NCI-H1105 (cell line): ENCODE measurements around the gene B3GLCT.
A peak's percentile ranks its signal among the peaks of the same experiment; 100 is the strongest.
"Not testable (repeated sequence)": the region's sequence is repeated elsewhere in the genome, so short reads cannot be mapped to it uniquely, and the experiment has no call there.

ENCODE experiments used
- DNase-seq: peaks from one replicate; lab custom pipeline; 2025; lab: John Stamatoyannopoulos, UW

B3GLCT gene

DNA sequence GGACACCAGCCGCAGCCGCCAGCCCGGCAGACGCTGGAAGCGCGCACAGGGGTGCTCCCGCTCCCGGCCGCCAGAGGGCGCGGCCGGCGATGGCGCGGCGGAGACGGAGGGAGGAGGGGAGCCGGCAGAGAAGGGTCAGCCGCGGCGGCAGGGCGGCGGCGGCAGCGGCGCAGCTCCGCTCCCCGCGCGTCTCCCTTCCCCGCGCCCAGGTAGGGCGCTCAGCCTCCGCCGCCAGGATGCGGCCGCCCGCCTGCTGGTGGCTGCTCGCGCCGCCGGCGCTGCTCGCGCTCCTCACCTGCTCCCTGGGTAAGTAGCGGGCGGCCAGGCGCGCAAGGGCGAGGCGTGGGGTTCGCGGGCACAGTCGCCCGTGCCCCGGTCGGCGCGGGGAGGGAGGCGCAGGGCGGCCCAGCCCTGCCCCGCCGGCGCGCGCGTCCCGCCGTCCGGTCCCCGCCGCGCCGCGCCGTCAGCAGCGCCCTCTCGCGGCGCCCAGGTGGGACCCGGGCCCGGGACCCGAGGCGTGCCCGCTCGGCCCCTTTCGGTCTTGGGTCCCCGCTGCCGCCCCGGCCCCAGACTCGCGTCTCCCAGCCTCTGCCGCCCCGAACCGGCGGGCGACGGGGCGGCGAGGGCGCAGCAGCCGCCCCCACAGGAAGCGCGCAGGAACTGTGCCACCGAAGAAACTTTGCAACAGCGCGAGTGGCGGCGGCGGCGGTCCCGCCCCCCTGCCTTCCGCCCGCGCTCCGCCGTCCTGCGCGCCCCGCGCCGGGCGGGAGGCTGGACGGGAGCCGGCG lies at the start of gene B3GLCT:
Gene B3GLCT, plus strand, starts transcription at position 127 of the 788 bp plus-strand sequence. Its CDS starts 110 bp downstream, at position 237.
- DNase-seq = peak; percentile 56

DNA sequence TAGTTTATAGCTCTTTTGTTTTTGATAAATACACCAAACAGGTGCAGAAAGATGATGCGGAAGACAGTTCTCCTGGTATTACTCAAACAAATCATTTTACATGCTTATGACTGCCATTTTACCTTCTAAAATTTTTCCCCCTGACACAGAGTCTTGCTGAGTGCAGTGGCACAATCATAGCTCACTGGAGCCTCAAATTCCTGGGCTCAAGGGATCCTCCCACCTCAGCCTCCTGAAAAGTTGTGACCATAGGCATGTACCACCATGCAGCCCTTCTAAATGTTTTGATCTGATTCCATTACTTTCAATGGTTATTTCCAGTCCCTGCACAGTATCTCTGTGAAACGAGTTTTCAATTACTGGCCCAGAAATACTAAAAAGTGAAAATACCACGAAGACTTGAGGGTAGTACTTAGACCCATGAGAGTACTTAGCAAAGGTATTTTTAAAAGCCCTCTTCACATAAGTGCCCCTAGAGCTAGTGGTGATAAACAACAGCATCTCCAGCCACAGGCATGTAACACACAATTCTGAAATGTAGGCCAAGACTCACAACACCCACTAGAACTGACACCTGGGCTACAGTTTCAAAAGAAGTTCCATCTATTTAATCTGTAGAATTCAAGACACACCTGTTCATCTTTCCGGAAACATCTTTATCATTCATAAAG lies 49.3 kb upstream of the B3GLCT start:
- no peak for DNase-seq

DNA sequence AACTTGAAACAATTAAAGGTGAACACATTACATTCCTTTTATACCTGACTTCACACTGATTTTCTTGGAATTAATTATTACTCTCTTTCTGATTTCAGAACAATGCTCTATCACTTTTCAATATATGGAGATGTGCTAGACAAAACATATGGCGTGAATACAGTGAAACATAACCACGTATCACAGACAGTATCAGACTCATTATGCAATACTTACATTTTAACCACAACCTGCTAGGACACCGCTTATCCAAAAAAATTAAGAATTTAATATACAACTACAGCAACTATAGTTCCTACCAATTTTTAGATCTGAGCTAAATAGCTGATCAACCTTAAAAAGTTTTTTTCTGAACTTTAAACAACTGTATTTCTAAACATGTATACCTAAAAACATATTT lies 47.9 kb upstream of the B3GLCT start:
- no peak for DNase-seq

DNA sequence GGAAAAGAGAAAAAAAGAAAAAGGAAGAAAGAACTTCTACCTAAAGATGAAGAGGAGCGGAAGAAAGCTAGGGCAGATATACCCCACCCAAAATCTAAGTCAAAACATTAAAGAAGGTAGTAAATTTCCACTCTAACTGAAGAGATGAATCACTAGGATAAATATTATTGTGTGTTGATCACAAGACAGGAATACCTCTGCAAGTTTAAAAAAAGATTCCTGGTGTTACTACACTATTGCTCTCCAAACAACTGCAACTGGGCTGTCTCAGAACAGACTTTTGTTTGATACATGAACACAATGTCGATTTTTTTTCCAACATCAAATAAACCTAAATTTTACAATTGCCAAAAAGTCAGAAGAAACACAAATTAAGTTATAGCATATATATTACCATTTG lies 44.8 kb upstream of the B3GLCT start:
- DNase-seq = no peak

DNA sequence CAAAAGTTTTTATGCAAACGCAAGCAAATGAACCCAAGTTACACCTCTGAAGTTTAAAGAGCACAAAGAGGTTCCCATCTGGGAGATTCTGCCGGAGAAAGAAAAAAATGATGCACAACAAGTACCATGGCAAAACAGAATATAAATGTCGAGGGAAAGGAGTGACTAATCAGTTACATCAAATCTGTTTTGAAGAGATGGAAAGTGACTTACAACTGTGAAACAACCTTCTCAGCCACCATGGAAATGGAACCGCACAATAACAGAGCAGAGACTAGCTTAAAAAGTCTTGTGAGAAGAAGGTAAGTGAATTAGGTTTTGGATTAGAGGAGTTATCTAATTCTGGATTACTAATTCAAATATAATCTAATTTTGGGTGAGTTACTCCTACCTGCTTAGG lies 40.5 kb upstream of the B3GLCT start:
- DNase-seq = no peak

DNA sequence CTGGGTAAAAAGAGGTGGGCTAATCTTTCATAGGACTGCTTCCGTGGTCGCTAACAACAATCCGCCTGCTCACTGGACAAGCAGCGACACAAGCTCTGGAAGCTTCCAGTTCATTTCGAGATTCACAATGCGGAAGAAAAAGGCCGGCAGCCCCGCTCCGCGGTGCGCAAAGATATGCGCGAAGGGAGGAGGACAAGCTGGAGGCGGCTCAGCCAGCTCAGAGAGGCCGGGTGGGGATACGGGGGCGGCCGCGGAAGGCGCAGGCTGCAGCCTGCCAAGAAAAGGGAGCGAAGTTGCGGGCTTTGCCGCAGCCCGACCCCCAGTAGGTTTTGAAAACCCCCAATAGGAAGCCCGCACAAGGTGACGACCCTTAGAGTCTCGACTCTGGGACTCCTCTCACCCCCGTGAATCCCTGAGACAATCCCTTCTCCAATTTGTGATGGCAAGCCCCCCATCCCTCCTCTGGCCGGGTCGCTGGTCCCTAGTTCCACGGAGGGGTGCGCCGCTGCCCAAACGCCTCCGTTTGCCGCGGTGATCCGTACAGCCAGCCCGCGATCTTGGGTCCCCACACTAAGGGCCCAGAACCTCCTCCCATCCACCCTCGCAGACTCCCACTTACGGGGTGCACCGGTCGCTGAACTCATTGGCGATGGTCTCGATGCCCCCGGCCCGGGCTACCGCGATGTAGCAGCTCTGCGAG lies 38.8 kb upstream of the B3GLCT start:
- no peak for DNase-seq

DNA sequence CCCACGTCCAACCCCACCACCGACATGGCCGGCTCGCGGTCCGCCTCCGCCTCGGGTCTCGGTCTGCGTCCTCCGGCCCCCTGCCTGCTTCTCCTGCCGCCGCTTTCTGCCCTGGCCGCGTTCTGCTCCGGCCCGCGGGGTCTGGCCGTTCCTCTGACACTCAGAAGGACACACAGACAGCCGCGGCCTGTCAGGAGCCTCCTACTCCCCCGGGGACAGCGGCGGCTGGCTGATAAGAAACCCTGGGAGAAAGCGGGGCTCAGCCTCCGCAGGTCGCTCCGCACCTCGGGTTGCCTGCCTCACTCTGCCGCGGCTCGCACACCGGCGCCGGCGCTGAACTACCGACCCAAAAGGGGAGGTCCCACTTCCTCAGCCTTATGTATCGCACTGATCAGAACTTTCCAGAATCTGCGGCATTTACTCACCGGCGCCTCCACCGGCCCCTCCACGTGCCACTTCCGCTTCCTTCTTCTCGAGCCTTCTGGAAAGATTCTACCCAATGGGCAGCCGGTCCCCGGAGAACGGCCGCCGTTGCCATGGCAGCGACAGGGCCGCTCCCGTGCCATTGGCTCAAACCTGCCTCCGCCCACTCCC lies 38.1 kb upstream of the B3GLCT start, which contains the start of gene HSPH1:
Gene HSPH1, minus strand, starts transcription at position 348 of the 594 bp plus-strand sequence. Its CDS starts 322 bp downstream, at position 26.
- peak; percentile 92 for DNase-seq

DNA sequence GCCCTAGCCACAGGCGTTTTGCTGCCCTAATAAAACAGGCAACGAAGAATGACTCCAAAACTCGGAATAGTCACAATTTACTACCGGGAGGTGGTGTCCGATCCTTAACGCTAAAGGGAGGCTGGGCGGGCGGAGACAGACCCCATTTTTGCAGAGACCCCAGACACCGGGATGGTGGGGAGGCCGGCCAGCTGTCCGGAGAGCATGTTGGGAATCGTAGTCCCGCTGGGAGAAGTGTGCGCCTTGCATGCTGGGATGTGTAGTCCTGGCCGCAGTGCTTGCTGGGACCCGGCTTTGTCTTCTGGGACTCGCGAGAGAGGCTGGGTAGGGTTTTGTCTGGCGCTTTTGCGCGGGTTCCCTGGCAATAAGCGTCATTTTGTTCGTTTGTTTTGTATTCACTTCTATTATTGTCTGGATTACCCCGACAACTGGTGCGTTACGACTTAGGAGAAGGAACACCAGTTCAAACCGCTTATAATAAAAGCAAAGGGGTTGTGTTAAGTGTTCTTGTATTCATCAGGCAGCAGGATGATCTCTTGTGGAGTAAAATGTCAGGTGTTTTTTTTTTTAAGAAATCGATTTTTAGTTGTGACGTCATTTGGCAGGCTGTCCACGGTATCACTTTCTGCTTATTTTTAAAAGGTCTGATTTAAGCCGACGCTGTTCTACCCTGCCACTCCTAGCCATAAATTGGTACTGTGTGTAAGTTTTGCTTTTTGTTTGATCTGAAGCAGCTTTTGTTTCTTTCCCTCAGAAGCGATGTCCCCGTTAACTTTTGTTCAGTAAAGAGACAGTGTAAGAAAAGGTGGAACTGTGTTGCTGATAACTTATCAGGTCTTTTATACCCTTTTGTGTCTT lies 37.4 kb upstream of the B3GLCT start:
- peak; percentile 87 for DNase-seq

DNA sequence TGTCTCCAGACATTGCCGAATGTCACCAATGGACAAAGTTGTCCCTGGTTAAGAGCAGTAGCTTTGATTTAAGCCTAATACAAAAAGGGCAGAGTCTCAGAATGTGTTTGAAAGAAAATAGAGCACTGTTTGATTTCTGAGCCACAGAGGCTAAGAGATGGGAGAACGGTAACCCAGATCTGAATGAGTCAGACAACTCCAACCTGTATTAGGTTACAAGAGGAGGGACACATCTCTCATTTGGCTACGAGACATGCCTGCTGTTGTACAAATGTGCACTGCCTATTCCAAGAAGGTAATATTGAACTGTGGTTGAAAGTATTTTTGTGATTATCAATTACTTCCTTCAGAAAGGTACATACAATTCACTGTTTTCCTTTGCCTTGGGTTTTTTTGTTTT lies 33.2 kb upstream of the B3GLCT start:
- no peak for DNase-seq

DNA sequence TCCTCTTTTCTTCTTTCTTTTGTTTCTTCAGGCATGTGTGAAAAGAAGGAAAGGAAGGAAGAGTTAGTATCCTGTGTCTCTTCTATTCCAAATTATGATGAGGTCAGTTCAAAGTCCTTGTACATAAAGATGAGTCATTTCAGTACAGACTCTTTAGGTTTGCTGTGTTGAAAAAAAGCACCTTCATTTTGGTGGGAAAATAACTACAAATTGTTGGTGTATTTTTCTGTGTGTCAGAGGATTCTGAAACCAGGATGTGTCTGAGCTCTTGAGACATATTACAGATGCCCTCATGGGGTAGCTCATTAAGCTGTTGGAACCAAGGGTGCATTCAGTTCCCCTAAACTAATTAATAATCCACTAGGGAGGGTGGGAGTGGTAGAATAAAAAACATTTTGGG lies 32.3 kb upstream of the B3GLCT start:
- no peak for DNase-seq

DNA sequence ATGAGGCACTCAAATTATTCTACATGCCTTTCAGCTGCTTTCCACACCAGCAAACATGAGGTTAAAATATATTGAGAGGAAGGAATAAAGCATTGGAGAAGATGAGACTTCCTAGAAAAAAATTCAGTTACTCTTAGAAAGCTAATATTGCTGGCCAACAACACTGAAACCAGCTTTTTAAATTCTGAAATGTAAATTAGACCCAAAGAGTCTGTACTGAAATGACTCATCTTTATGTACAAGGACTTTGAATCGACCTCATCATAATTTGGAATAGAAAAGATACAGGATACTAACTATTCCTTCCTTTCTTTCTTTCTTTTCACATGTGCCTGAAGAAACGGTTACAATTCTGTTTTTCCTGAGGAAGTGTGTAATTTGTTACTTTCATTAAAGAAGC lies 31.6 kb upstream of the B3GLCT start:
- no peak for DNase-seq

DNA sequence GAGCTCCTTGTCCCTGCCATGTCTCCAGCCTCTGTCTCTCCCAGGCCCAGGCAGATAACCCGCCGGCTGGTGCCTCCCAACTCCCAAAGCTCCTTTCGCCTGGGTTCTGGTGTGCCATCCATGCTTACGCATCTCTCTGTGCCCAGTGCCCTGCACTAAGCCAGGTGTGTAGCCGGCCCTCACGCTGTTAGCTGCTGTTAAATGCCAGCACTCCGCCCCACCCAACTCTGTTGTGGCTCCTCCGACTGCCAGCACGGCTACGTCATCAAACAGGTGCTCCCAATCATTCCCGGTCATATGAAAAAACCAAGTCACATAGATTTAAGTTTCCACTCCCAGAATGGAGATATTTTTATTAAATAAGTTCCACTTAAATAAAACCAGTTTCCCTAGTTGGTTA lies 31.0 kb upstream of the B3GLCT start:
- no peak for DNase-seq

DNA sequence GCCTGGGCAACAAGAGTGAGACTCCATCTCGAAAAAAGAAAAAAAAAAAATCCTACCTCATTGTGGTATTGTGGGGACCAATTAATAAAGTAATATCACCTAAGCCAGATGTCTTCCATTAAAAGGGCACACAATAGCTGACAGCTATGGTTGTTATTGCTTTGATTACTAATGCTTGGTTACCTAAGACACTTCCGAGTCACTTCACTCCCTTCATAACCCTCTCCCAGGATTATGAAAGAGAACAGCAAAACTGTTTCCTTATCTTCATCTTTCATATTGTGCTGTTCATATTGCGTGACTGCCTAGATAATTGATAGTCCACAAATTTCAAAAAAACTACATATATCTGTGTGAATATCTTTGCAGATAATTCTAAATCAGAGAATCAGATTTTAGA lies 27.8 kb upstream of the B3GLCT start:
- DNase-seq = no peak

DNA sequence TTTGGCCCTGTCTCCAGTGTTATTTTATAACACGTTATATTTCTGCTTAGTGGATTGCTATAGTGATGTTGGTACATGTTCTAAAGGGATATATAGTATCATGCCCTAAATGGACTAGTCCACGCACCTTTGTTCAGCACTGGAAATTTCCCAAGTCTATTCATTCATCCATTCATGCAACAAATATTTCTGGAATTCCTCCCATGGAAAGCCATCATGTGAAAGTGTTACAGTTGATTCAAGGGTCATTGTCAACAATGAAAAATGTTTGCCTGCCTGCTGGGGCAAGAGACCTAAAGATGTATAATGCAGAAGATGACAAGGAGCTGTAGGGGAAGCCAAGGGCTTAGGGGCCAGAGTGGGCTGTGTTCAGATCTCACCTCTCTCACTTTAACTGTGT lies 27.2 kb upstream of the B3GLCT start:
- DNase-seq = no peak

DNA sequence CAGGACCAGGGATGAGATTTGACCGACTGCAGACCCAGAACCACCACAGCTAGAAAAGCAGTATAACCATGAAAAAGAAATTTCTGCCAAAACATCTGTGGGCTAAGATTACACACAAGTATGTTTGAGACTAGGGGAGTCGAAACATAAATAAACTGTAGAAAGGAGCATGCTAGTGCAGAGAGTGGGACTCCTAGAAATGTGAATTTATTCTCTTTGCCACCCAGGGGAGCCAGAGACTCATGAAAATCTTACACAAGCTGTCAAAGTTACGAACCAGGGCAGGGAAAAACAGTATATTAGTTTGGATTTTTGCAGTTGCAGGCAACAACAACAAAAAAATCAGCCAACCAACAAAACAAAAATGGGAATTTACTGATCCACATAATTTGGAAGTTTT lies 25.8 kb upstream of the B3GLCT start:
- DNase-seq = no peak

DNA sequence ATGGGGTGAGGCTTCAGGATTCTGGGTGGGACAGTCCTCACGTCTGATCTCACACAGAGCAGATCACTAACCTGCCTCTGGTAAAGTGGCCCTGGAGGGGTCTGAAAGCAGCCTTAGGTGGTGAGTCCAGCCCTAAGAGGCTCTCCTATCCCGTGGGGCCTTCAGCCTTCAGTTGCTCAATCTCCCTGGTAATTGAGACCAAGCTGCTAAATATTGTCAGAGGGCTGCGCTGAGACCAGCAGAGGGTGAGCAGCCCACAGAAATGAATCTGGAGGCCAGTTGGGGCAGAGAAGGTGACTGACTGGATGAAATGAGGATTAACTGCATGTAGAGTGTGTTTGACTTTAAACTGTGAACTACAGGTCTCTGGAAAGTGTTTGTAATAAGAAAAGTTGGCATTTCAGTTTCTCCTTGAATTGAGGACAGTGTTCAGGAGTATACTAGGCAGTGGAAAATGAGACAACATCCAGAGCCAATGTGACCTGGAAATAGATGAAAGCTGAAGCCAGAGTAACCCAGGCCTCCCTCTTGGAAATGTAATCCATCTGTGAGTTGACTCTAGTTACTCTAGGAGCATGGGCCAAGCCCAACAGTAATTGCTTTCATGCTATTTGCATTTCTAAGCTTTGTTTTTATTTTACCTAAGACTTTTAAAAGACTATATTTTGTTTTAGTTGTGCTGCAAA lies 23.8 kb upstream of the B3GLCT start:
- DNase-seq = no peak

DNA sequence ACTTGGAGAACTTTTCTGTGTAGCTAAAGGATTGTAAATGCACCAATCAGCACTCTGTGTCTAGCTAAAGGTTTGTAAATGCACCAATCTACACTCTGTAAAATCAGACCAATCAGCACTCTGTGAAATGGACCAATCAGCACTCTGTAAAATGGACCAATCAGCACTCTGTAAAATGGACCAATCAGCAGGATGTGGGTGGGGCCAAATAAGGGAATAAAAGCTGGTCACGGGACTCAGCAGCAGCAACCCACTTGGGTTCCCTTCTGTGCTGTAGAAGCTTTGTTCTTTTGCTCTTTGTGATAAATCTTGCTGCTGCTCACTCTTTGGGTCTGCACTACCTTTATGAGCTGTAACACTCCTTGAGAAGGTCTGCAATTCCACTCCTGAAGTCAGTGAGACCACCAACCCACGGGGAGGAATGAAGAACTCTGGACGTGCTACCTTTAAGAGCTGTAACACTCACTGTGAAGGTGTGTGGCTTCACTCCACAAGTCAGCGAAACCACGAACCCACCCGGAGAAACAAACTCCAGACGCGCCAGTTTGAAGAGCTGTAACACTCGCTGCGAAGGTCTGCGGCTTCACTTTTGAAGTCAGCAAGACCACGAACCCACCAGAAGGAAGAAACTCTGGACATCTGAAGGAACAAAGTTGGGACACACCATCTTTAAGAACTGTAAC lies 21.8 kb upstream of the B3GLCT start:
- DNase-seq = not testable (repeated sequence)

DNA sequence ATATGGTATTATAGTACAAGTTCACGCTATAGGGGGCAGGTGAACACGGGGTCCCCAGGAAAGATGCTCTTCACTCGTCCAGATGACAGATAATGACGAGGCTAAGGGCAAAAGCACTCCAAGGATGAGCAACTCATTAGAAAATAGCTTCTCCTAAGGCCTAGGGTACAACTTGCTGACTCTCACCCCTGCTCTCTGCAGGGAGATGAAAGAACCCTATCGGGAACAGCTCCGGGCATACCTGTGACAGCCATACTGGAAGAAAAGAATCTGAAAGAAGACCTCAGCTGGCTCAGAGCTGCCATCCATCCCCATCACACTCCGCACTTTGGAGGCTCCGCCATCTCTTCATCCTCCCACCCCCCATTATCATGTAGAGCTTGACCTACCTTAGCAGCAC lies 20.5 kb upstream of the B3GLCT start:
- DNase-seq = no peak

DNA sequence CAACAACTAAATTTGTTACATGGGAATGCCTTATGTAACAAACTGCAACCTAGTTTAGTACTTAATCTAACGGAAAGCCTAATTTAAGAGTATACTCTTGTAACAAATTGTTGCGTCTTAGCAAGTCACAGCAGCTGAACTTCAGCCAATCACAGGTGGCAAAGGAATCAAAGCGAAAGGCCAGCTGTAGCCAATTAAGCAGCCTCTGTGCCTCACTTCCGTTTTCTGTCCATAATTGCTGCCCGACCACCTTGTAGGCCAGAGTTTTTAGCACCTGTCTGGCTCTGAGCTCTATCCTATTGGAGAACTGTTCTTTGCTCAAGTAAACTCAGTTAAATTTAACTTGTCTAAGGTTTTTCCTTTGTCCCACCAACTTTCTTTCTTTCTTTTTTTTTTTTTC lies 20.0 kb upstream of the B3GLCT start:
- no peak for DNase-seq

DNA sequence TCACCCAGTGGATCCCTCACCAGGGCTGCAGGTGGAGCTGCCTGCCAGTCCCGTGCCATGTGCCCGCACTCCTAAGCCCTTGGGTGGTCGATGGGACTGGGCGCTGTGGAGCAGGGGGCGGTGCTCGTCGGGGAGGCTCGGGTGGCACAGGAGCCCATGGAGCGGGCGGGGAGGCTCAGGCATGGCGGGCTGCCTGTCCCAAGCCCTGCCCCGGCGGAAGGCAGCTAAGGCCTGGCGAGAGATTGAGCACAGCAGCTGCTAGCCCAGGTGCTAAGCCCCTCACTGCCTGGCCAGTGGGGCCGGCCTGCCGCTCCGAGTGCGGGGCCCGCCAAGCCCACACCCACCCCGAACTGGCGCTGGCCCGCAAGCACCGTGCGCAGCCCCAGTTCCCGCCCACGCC lies 16.8 kb upstream of the B3GLCT start:
- DNase-seq = no peak
